Type B pancreatic cell (in vitro differentiated cells): ENCODE measurements around the gene SMIM8. TPM values are rescaled to one million over a fixed set of nuclear protein-coding genes. Genes with fewer than 3 reads are reported as not detected.

Source experiments
- DNase-seq: peaks from one replicate; pipeline ENCODE4 v3.0.0; 2021; ENCODE audit warnings: mixed read lengths; ENCODE audit not compliant: unreplicated experiment; ENCODE audit errors: extremely low spot score
- H3K27ac Mint-ChIP-seq: 2 replicates; pipeline ENCODE4 v1.8.0; 2021; ENCODE audit warnings: mild to moderate bottlenecking, mixed read lengths
- H3K27me3 Mint-ChIP-seq: 2 replicates; pipeline ENCODE4 v1.8.0; 2021; ENCODE audit warnings: mixed read lengths
- H3K36me3 Mint-ChIP-seq: 2 replicates; pipeline ENCODE4 v1.8.0; 2021; ENCODE audit warnings: mixed read lengths
- H3K4me1 Mint-ChIP-seq: one replicate; pipeline ENCODE4 v1.8.0; 2021; ENCODE audit warnings: mixed read lengths; ENCODE audit not compliant: unreplicated experiment
- H3K4me3 Mint-ChIP-seq: 2 replicates; pipeline ENCODE4 v1.8.0; 2021; ENCODE audit warnings: mild to moderate bottlenecking, mixed read lengths
- H3K9me3 Mint-ChIP-seq: 2 replicates; pipeline ENCODE4 v1.8.0; 2021; ENCODE audit warnings: mixed read lengths
- CTCF ChIP-seq: fragments of 200-600 bp; sonication (generic); conservative IDR thresholded peaks from 2 replicates; pipeline ENCODE4 v1.5.0; 2021; ENCODE audit warnings: antibody characterized with exemption, mild to moderate bottlenecking
- total RNA-seq: library from RNA; stranded (reverse); gene quantifications from 2 replicates; pipeline ENCODE4 v1.2.1, GENCODE V29; 2021; ENCODE audit warnings: low replicate concordance

SMIM8 gene
- total RNA-seq, 1 donor from 2014 or later, result 18.0 TPM

- Mint-ChIP-seq H3K9me3 (no peaks in the 10 kb centered on the region), H3K4me3 (no peak overlapping the region), H3K4me1 (no peaks in the 10 kb centered on the region), H3K27ac (no peak overlapping the region), H3K27me3 (no peaks in the 10 kb centered on the region), H3K36me3 (peaks cover 4% of the 10 kb centered on the region)
- TF ChIP-seq CTCF, result no peak
- no peak for DNase-seq
These were observed 52.9 kb downstream of the SMIM8 start for GRCh38 chr6:87375315-87375714.

GRCh38 chr6:87376643-87377042 lies 54.3 kb downstream of the SMIM8 start:
- Mint-ChIP-seq H3K4me3 (no peak overlapping the region), H3K9me3 (no peaks in the 10 kb centered on the region), H3K27me3 (no peaks in the 10 kb centered on the region), H3K4me1 (no peaks in the 10 kb centered on the region), H3K36me3 (peaks cover 4% of the 10 kb centered on the region), H3K27ac (no peak overlapping the region)
- no peak for TF ChIP-seq CTCF
- no peak for DNase-seq

- Mint-ChIP-seq H3K9me3 (no peaks in the 10 kb centered on the region), H3K4me1 (no peaks in the 10 kb centered on the region), H3K4me3 (no peak overlapping the region), H3K36me3 (peaks cover 4% of the 10 kb centered on the region), H3K27me3 (no peaks in the 10 kb centered on the region), H3K27ac (no peak overlapping the region)
- DNase-seq, result no peak
- no peak for TF ChIP-seq CTCF
These were observed 56.6 kb downstream of the SMIM8 start for GRCh38 chr6:87378947-87379346.

GRCh38 chr6:87382861-87383260 lies 60.5 kb downstream of the SMIM8 start:
- Mint-ChIP-seq H3K9me3 (no peaks in the 10 kb centered on the region), H3K27ac (no peak overlapping the region), H3K27me3 (no peaks in the 10 kb centered on the region), H3K4me1 (no peaks in the 10 kb centered on the region), H3K4me3 (no peak overlapping the region), H3K36me3 (no peaks in the 10 kb centered on the region)
- no peak for DNase-seq
- no peak for TF ChIP-seq CTCF

- no peak for DNase-seq
- TF ChIP-seq CTCF, result no peak
- Mint-ChIP-seq H3K27ac (no peak overlapping the region), H3K27me3 (no peaks in the 10 kb centered on the region), H3K9me3 (no peaks in the 10 kb centered on the region), H3K4me1 (no peaks in the 10 kb centered on the region), H3K4me3 (no peak overlapping the region), H3K36me3 (no peaks in the 10 kb centered on the region)
These were observed 61.6 kb downstream of the SMIM8 start for GRCh38 chr6:87384038-87384437.

GRCh38 chr6:87384449-87384848 lies 62.1 kb downstream of the SMIM8 start:
- Mint-ChIP-seq H3K9me3 (no peaks in the 10 kb centered on the region), H3K4me1 (no peaks in the 10 kb centered on the region), H3K4me3 (no peak overlapping the region), H3K27me3 (no peaks in the 10 kb centered on the region), H3K27ac (no peak overlapping the region), H3K36me3 (no peaks in the 10 kb centered on the region)
- TF ChIP-seq CTCF, result no peak
- DNase-seq, result no peak
